Fibroblast of skin of right quadriceps (primary cell): Measurements from ENCODE around the gene GRK6.

Source experiments
- DNase-seq: peaks from one replicate; pipeline ENCODE4 v3.0.0-alpha.2; 2013

The GRK6 gene

GRCh38 chr5:177489119-177489716 lies 62.7 kb downstream of the GRK6 start:
- DNase-seq: no peak

GRCh38 chr5:177490311-177490991 lies 64.0 kb downstream of the GRK6 start:
- DNase-seq: no peak

GRCh38 chr5:177490992-177491391 lies 64.5 kb downstream of the GRK6 start:
- DNase-seq: no peak

- no peak for DNase-seq
These were observed 65.0 kb downstream of the GRK6 start for GRCh38 chr5:177491429-177491945.

GRCh38 chr5:177491983-177492746 lies 65.7 kb downstream of the GRK6 start:
- DNase-seq: no peak
